Measurements from ENCODE around the gene GRID1. TPM values are rescaled to one million over a fixed set of nuclear protein-coding genes. Genes with fewer than 3 reads are reported as not detected.

Gene GRID1
- total and polyA plus RNA-seq, 7 experiments from 2014 or later = not detected

DNA sequence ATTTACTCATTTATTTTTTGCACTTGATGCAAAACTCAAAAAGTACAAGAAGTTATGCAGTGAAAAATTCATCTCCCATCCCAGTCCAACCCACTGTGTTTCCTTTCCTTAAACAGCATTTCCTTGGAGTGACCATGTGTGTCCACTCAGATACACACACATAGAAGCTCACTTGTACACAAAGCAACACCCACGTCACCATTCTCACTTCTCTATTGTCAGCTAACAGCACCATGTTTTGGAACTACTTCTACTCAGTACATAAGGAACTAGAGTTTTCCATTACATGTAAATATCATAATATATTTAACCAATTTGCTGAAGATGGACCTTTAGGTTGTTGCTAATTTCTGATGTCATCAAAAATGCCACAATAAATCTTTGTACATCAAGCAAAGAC, 167.6 kb downstream of the GRID1 start:
- no peak overlapping the region for H3K27ac ChIP-seq (ENCODE audit: low read depth, low read length)
- Mint-ChIP-seq H3K36me3 (no peaks in the 10 kb centered on the region), H3K27ac (no peak overlapping the region), H3K4me1 (peaks cover 0 to 2% (median 0%) of the 10 kb centered on the region in 7 donors), H3K27me3 (peaks cover 0 to 21% (median 4%) of the 10 kb centered on the region in 5 donors), H3K4me3 (no peak overlapping the region), H3K9me3 (peaks cover 0 to 2% (median 0%) of the 10 kb centered on the region in 11 donors)
- H3K9me3 ChIP-seq (ENCODE audit: control insufficient read depth in 2 of 3, low read length in 3 of 3) = no peaks in the 10 kb centered on the region
- H3K27me3 ChIP-seq (ENCODE audit: control insufficient read depth in 2 of 2, insufficient read depth in 2 of 2, low read length in 2 of 2) = no peaks in the 10 kb centered on the region
- ATAC-seq (no peak), DNase-seq (no peak)
- POLR2A ChIA-PET = no interaction called here
- CTCF ChIA-PET = no interaction called here
- no peaks in the 10 kb centered on the region for H3K4me1 ChIP-seq (ENCODE audit: control insufficient read depth in 2 of 2, insufficient read depth in 2 of 2, low read length in 2 of 2)
- H3K36me3 ChIP-seq (ENCODE audit: control insufficient read depth in 2 of 3, insufficient read depth in 3 of 3, low read length in 3 of 3) = no peaks in the 10 kb centered on the region
- no peak overlapping the region for H3K4me3 ChIP-seq (ENCODE audit: low read length)
- intact Hi-C loops (cut with micrococcal nuclease) = no loop called here

DNA sequence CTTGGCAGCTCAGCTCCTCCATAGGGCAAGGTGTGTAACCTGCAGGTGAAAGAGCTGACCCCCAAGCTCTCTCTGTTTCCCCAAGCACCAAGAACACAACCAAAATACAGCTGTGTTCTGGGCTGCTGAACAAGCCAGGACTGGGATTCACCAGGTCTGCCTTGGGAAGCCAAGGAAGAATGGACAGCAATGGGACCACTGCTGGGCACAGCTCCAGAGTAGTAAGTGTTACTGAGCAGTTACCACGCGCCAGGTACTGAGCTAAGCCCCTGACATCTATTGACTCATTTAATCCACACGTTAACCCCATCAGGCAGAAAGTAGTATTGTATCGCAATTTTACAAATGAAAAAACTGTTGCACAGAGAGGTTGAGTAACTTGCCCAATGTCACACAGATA, 168.3 kb downstream of the GRID1 start:
- no peak overlapping the region for H3K4me3 Mint-ChIP-seq
- Histone ChIP-seq H3K36me3 (ENCODE audit: control insufficient read depth in 2 of 3, insufficient read depth in 3 of 3, low read length in 3 of 3) (no peaks in the 10 kb centered on the region), H3K4me1 (ENCODE audit: control insufficient read depth in 2 of 2, insufficient read depth in 2 of 2, low read length in 2 of 2) (no peaks in the 10 kb centered on the region), H3K9me3 (ENCODE audit: control insufficient read depth in 2 of 3, low read length in 3 of 3) (no peaks in the 10 kb centered on the region), H3K27ac (ENCODE audit: low read depth, low read length) (no peak overlapping the region), H3K27me3 (ENCODE audit: control insufficient read depth in 2 of 2, insufficient read depth in 2 of 2, low read length in 2 of 2) (no peaks in the 10 kb centered on the region), H3K4me3 (ENCODE audit: low read length) (no peak overlapping the region)
- ChIA-PET POLR2A (no interaction called here), CTCF (no interaction called here)
- no peak for DNase-seq
- H3K36me3 Mint-ChIP-seq = no peaks in the 10 kb centered on the region
- H3K9me3 Mint-ChIP-seq = peaks cover 0 to 2% (median 0%) of the 10 kb centered on the region in 11 donors
- ATAC-seq = no peak
- intact Hi-C loops (cut with micrococcal nuclease) = no loop called here
- H3K27me3 Mint-ChIP-seq = peaks cover 0 to 25% (median 4%) of the 10 kb centered on the region in 5 donors
- H3K4me1 Mint-ChIP-seq = peaks cover 0 to 2% (median 0%) of the 10 kb centered on the region in 7 donors
- no peak overlapping the region for H3K27ac Mint-ChIP-seq

DNA sequence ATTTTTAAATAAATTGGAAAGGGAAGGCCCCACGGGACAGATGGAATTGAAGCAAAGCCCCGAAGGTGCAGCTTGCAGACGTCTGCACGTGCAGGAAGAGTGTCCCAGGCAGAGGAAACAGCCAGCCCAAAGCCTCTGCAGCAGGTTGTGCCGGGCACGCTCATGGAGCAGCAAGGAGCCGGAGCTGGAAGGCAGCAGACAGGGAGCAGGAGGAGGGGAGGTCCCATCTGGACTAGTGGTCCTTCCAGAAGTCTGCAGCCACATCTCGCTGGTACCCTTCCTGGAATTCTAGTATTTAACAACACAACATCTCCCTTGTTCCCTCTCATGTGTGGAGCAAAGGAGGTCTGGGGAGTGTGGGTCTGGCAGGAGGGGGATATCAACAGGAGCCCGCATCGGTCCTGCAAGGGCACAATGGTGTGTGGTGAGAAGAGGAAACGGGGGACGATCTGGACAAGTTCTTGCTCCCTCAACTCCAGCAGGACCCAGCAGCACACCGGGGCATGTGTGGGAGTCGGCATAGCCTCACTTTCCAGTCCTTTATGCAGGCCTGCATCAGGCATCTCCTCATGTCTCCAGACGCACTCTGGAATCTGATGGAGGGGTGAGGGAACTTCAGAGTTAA, 169.3 kb downstream of the GRID1 start:
- Mint-ChIP-seq H3K4me3 (no peak overlapping the region), H3K27ac (no peak overlapping the region), H3K36me3 (no peaks in the 10 kb centered on the region), H3K9me3 (no peaks in the 10 kb centered on the region), H3K27me3 (peaks cover under 1 to 19% (median 4%) of the 10 kb centered on the region in 5 donors), H3K4me1 (peaks cover 0 to 2% (median 0%) of the 10 kb centered on the region in 7 donors)
- intact Hi-C loops (cut with micrococcal nuclease) = no loop called here
- no peak for ATAC-seq
- no peak for DNase-seq
- H3K36me3 ChIP-seq (ENCODE audit: control insufficient read depth in 2 of 3, insufficient read depth in 3 of 3, low read length in 3 of 3) = no peaks in the 10 kb centered on the region
- no peak overlapping the region for H3K4me3 ChIP-seq (ENCODE audit: low read length)
- ChIA-PET CTCF (no interaction called here), POLR2A (no interaction called here)
- H3K27me3 ChIP-seq (ENCODE audit: control insufficient read depth in 2 of 2, insufficient read depth in 2 of 2, low read length in 2 of 2) = no peaks in the 10 kb centered on the region
- no peaks in the 10 kb centered on the region for H3K4me1 ChIP-seq (ENCODE audit: control insufficient read depth in 2 of 2, insufficient read depth in 2 of 2, low read length in 2 of 2)
- H3K27ac ChIP-seq (ENCODE audit: low read depth, low read length) = no peak overlapping the region
- H3K9me3 ChIP-seq (ENCODE audit: control insufficient read depth in 2 of 3, low read length in 3 of 3) = no peaks in the 10 kb centered on the region

DNA sequence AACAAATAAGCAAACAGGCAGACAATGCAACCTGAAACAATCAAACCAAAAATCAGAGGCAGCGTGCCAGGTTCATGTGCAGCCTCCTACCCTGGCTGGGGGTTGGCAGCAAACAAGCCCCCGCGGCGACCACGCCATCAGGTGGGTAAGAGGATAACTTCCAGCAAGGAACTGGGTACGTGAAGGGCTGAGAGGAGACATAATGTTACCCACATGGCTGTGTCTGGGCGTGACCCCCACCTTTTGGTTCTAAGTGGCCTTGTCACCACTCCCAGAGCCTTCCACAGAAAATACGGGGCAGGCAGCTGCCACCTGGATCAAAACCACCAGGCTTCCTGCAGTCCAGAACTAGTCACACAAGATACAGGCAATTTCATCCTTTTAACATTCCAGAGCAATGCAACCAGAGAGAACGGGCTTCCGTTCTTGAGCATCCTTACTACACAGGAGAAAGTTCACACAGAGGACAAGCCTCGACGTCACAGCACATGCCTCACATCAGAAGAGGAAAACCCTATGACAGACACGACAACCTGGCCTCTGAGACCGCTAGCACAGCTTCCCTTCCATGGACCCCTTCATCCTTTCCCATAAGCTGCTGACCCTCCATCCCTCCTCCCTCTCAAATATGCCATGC, 171.0 kb downstream of the GRID1 start:
- ChIA-PET CTCF (no interaction called here), POLR2A (no interaction called here)
- Histone ChIP-seq H3K9me3 (ENCODE audit: control insufficient read depth in 2 of 3, low read length in 3 of 3) (no peaks in the 10 kb centered on the region), H3K27ac (ENCODE audit: low read depth, low read length) (no peak overlapping the region), H3K36me3 (ENCODE audit: control insufficient read depth in 2 of 3, insufficient read depth in 3 of 3, low read length in 3 of 3) (no peaks in the 10 kb centered on the region), H3K4me1 (ENCODE audit: control insufficient read depth in 2 of 2, insufficient read depth in 2 of 2, low read length in 2 of 2) (no peaks in the 10 kb centered on the region), H3K27me3 (ENCODE audit: control insufficient read depth in 2 of 2, insufficient read depth in 2 of 2, low read length in 2 of 2) (no peaks in the 10 kb centered on the region), H3K4me3 (ENCODE audit: low read length) (no peak overlapping the region)
- intact Hi-C loops (cut with micrococcal nuclease) = no loop called here
- Mint-ChIP-seq H3K4me1 (peaks cover 0 to 2% (median 0%) of the 10 kb centered on the region in 7 donors), H3K27me3 (peaks cover 3 to 33% (median 8%) of the 10 kb centered on the region in 5 donors), H3K4me3 (no peak overlapping the region), H3K9me3 (no peaks in the 10 kb centered on the region), H3K27ac (no peak overlapping the region), H3K36me3 (no peaks in the 10 kb centered on the region)
- DNase-seq (no peak), ATAC-seq (no peak)

DNA sequence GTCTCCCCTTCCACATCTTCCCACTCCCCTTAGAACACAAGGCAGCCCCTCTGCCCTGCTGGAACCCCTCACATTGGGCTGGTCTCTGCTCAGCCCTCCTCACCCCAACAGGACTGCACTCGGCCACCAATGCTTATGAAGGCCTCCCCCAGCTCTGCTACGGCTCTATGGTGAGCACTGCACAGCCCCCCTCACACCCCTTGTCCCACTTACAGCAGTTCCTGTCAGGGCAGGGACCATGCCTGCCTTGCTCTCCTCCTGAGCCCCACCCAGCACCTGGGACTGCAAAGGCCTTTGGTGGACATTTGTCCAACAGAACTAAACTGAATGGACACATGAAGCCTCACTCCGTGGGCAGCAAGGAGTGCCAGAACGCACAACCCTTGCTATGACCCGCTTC, 171.9 kb downstream of the GRID1 start:
- DNase-seq = no peak
- peaks cover 0 to 42% (median 8%) of the 10 kb centered on the region in 5 donors for H3K27me3 Mint-ChIP-seq
- no peak for ATAC-seq
- no peaks in the 10 kb centered on the region for H3K27me3 ChIP-seq (ENCODE audit: control insufficient read depth in 2 of 2, insufficient read depth in 2 of 2, low read length in 2 of 2)
- ChIA-PET POLR2A (no interaction called here), CTCF (no interaction called here)
- no peak overlapping the region for H3K4me3 ChIP-seq (ENCODE audit: low read length)
- H3K27ac ChIP-seq (ENCODE audit: low read depth, low read length) = no peak overlapping the region
- H3K4me3 Mint-ChIP-seq = no peak overlapping the region
- no peak overlapping the region for H3K27ac Mint-ChIP-seq
- H3K4me1 ChIP-seq (ENCODE audit: control insufficient read depth in 2 of 2, insufficient read depth in 2 of 2, low read length in 2 of 2) = no peaks in the 10 kb centered on the region
- no peaks in the 10 kb centered on the region for H3K9me3 ChIP-seq (ENCODE audit: control insufficient read depth in 2 of 3, low read length in 3 of 3)
- H3K36me3 ChIP-seq (ENCODE audit: control insufficient read depth in 2 of 3, insufficient read depth in 3 of 3, low read length in 3 of 3) = no peaks in the 10 kb centered on the region
- H3K9me3 Mint-ChIP-seq = no peaks in the 10 kb centered on the region
- H3K4me1 Mint-ChIP-seq = peaks cover 0 to 2% (median 0%) of the 10 kb centered on the region in 7 donors
- no peaks in the 10 kb centered on the region for H3K36me3 Mint-ChIP-seq
- intact Hi-C loops (cut with micrococcal nuclease) = no loop called here

DNA sequence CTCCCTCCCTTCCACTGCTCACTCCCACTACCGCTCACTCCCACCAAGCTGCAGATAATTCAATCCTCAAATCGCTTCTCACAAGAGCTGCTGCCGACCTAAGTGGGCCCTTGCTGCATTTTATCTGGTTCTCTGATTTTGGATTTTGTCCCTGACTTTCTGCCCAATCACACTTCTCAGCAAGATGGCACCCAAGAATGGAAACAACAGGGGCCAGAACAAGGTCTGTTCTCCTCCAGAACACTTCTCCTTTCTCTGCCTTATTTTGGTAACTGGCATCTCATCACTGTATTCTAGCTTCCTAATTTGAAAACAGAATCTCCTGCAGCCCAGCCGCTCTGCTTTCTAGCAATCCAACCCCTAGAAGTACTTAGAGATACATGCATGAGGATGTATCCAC, 172.8 kb downstream of the GRID1 start:
- Mint-ChIP-seq H3K27ac (no peak overlapping the region), H3K9me3 (no peaks in the 10 kb centered on the region), H3K4me1 (peaks cover 0 to 2% (median 0%) of the 10 kb centered on the region in 7 donors), H3K27me3 (peaks cover 0 to 50% (median 14%) of the 10 kb centered on the region in 5 donors), H3K4me3 (no peak overlapping the region), H3K36me3 (no peaks in the 10 kb centered on the region)
- no peak for ATAC-seq
- POLR2A ChIA-PET = no interaction called here
- no peak overlapping the region for H3K27ac ChIP-seq (ENCODE audit: low read depth, low read length)
- H3K36me3 ChIP-seq (ENCODE audit: control insufficient read depth in 2 of 3, insufficient read depth in 3 of 3, low read length in 3 of 3) = no peaks in the 10 kb centered on the region
- intact Hi-C loops (cut with micrococcal nuclease) = no loop called here
- H3K9me3 ChIP-seq (ENCODE audit: control insufficient read depth in 2 of 3, low read length in 3 of 3) = no peaks in the 10 kb centered on the region
- H3K4me3 ChIP-seq (ENCODE audit: low read length) = no peak overlapping the region
- no peaks in the 10 kb centered on the region for H3K4me1 ChIP-seq (ENCODE audit: control insufficient read depth in 2 of 2, insufficient read depth in 2 of 2, low read length in 2 of 2)
- no peaks in the 10 kb centered on the region for H3K27me3 ChIP-seq (ENCODE audit: control insufficient read depth in 2 of 2, insufficient read depth in 2 of 2, low read length in 2 of 2)
- CTCF ChIA-PET = no interaction called here
- DNase-seq = no peak

DNA sequence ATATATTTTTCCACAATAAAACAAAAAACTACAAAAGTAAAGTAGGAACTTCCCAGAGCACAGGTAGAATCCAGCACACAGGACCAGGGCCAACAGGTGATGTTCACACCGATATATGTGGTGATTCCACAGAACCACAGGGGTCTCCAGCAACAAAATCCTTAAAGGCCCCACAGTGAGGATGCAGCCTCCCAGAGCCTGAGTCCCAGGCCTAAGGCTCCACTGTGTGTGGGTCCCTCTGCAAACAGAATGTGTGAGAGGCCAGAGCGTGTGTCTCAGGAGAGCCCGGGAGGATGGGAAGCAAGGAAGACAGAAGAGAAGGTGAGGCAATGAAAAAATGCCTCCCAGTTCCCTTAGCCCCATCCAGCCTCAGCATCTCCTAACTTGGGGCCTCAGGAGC, 173.9 kb downstream of the GRID1 start:
- intact Hi-C loops (cut with micrococcal nuclease) = no loop called here
- Mint-ChIP-seq H3K4me1 (peaks cover 0 to 2% (median 0%) of the 10 kb centered on the region in 7 donors), H3K4me3 (no peak overlapping the region), H3K27me3 (peaks cover 0 to 60% (median 23%) of the 10 kb centered on the region in 5 donors), H3K9me3 (no peaks in the 10 kb centered on the region), H3K27ac (no peak overlapping the region), H3K36me3 (no peaks in the 10 kb centered on the region)
- Histone ChIP-seq H3K27me3 (ENCODE audit: control insufficient read depth in 2 of 2, insufficient read depth in 2 of 2, low read length in 2 of 2) (no peaks in the 10 kb centered on the region), H3K4me1 (ENCODE audit: control insufficient read depth in 2 of 2, insufficient read depth in 2 of 2, low read length in 2 of 2) (no peaks in the 10 kb centered on the region), H3K9me3 (ENCODE audit: control insufficient read depth in 2 of 3, low read length in 3 of 3) (no peaks in the 10 kb centered on the region), H3K4me3 (ENCODE audit: low read length) (no peak overlapping the region), H3K36me3 (ENCODE audit: control insufficient read depth in 2 of 3, insufficient read depth in 3 of 3, low read length in 3 of 3) (no peaks in the 10 kb centered on the region), H3K27ac (ENCODE audit: low read depth, low read length) (no peak overlapping the region)
- ChIA-PET POLR2A (no interaction called here), CTCF (no interaction called here)
- ATAC-seq = no peak
- DNase-seq = no peak
